GM23338 (cell line): ENCODE data around the gene RNF220. TPM values are rescaled to one million over a fixed set of nuclear protein-coding genes. Genes with fewer than 3 reads are reported as not detected.

Source experiments
- CREB1 ChIP-seq: fragments of 250-450 bp; sonication (Bioruptor Pico); IDR thresholded peaks from 2 replicates; pipeline ENCODE4 v1.5.0; 2020; ENCODE audit warnings: low read depth, mild to moderate bottlenecking, moderate library complexity
- EZH2 ChIP-seq: fragments of 200-600 bp; sonication (generic); IDR thresholded peaks from one replicate; pipeline ENCODE4 v1.8.0; 2017; ENCODE audit warnings: antibody characterized with exemption, mild to moderate bottlenecking, low read depth; ENCODE audit not compliant: unreplicated experiment
- EZH2phosphoT487 ChIP-seq: fragments of 200-600 bp; sonication (generic); IDR thresholded peaks from one replicate; pipeline ENCODE4 v1.8.1; 2018; ENCODE audit warnings: antibody characterized with exemption; ENCODE audit not compliant: unreplicated experiment
- JUNB ChIP-seq: IDR thresholded peaks from one replicate; pipeline ENCODE4 v1.6.1; 2016; ENCODE audit warnings: antibody characterized with exemption; ENCODE audit not compliant: unreplicated experiment
- NANOG ChIP-seq: IDR thresholded peaks from 2 replicates; pipeline ENCODE4 v1.6.1; 2016; ENCODE audit warnings: antibody characterized with exemption, borderline replicate concordance
- POLR2AphosphoS5 ChIP-seq: IDR thresholded peaks from 2 replicates; pipeline ENCODE4 v1.6.1; 2016; ENCODE audit warnings: antibody characterized with exemption, low read depth
- STAT1 ChIP-seq: IDR thresholded peaks from one replicate; pipeline ENCODE4 v1.6.1; 2016; ENCODE audit warnings: antibody characterized with exemption; ENCODE audit not compliant: unreplicated experiment
- ZNF114 ChIP-seq: fragments of 250-450 bp; sonication (Bioruptor Pico); IDR thresholded peaks from 2 replicates; pipeline ENCODE4 v1.5.0; 2020; ENCODE audit warnings: mild to moderate bottlenecking, moderate library complexity
- ZNF331 ChIP-seq: fragments of 250-450 bp; sonication (Bioruptor Pico); IDR thresholded peaks from 2 replicates; pipeline ENCODE4 v1.5.0; 2020; ENCODE audit warnings: low read depth, mild to moderate bottlenecking, moderate library complexity
- polyA plus RNA-seq: library from polyadenylated mRNA; unstranded; fragments of >200 nt; fragmentation: Nextera tagmentation; extraction: Ambion mirVana; gene quantifications from 2 replicates; pipeline ENCODE4 v1.2.1, GENCODE V29; 2016
- total RNA-seq: library from RNA; depleted of rRNA; stranded (reverse); fragments of >200 nt; shearing (Covaris generic); gene quantifications from 2 replicates; pipeline ENCODE4 v1.2.3, GENCODE V29; 2014
- TF ChIP-seq, protein P1 (sequence below): fragments of 250-450 bp; sonication (Bioruptor Pico); IDR thresholded peaks from 2 replicates; pipeline ENCODE4 v1.5.0; 2020; ENCODE audit warnings: mild to moderate bottlenecking, moderate library complexity
- TF ChIP-seq, protein P2 (sequence below): IDR thresholded peaks from 2 replicates; pipeline ENCODE4 v1.6.1; 2016; ENCODE audit warnings: antibody characterized with exemption
- TF ChIP-seq, protein P3 (sequence below), 2 experiments: fragments of 200-600 bp in 1 of 2; sonication (generic) in 1 of 2; conservative IDR thresholded peaks; 2 replicates each; pipeline versions ENCODE4 v1.5.1 to v1.6.1; 2016 to 2017; ENCODE audit warnings: antibody characterized with exemption in 2 of 2, low read depth in 2 of 2, mild to moderate bottlenecking in 2 of 2, moderate library complexity in 1 of 2

Gene RNF220
- total and polyA plus RNA-seq, 2 experiments from 2014 or later: 72.8 to 168 TPM

DNA sequence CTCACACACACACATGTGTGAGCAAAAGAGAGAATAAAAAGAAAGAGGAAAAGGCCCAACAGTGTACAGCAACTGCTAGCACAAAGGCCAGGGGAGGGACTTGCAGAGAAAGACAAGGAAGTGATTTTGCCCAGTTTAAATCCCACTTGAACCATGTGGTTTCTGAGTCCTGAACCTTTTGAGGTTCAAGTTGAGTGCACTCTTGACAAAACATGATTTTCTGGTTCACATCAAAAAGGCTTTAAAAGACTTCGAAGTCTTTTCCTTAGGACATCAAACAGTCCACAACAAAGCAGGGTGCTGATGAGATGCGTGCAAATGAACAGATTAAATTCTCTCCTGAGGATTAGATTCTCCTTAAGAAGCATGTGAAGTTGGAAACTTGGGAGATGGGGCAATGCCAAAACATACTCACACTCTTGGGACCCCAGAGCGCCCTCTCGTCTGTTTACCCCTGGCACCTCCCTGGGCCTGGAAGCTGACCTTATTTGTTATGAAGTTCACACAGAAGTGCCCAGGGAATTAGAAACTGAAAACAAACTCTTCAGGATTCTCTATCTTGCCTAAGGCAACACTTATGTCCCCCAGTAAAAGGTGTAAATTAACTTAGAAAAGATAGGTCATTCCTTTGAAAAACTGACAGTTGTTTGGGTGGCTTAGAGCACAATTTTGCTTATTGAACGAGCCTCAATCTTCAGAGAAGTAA lies 31.5 kb downstream of the RNF220 start (continued):
- TF ChIP-seq, protein P1, sequence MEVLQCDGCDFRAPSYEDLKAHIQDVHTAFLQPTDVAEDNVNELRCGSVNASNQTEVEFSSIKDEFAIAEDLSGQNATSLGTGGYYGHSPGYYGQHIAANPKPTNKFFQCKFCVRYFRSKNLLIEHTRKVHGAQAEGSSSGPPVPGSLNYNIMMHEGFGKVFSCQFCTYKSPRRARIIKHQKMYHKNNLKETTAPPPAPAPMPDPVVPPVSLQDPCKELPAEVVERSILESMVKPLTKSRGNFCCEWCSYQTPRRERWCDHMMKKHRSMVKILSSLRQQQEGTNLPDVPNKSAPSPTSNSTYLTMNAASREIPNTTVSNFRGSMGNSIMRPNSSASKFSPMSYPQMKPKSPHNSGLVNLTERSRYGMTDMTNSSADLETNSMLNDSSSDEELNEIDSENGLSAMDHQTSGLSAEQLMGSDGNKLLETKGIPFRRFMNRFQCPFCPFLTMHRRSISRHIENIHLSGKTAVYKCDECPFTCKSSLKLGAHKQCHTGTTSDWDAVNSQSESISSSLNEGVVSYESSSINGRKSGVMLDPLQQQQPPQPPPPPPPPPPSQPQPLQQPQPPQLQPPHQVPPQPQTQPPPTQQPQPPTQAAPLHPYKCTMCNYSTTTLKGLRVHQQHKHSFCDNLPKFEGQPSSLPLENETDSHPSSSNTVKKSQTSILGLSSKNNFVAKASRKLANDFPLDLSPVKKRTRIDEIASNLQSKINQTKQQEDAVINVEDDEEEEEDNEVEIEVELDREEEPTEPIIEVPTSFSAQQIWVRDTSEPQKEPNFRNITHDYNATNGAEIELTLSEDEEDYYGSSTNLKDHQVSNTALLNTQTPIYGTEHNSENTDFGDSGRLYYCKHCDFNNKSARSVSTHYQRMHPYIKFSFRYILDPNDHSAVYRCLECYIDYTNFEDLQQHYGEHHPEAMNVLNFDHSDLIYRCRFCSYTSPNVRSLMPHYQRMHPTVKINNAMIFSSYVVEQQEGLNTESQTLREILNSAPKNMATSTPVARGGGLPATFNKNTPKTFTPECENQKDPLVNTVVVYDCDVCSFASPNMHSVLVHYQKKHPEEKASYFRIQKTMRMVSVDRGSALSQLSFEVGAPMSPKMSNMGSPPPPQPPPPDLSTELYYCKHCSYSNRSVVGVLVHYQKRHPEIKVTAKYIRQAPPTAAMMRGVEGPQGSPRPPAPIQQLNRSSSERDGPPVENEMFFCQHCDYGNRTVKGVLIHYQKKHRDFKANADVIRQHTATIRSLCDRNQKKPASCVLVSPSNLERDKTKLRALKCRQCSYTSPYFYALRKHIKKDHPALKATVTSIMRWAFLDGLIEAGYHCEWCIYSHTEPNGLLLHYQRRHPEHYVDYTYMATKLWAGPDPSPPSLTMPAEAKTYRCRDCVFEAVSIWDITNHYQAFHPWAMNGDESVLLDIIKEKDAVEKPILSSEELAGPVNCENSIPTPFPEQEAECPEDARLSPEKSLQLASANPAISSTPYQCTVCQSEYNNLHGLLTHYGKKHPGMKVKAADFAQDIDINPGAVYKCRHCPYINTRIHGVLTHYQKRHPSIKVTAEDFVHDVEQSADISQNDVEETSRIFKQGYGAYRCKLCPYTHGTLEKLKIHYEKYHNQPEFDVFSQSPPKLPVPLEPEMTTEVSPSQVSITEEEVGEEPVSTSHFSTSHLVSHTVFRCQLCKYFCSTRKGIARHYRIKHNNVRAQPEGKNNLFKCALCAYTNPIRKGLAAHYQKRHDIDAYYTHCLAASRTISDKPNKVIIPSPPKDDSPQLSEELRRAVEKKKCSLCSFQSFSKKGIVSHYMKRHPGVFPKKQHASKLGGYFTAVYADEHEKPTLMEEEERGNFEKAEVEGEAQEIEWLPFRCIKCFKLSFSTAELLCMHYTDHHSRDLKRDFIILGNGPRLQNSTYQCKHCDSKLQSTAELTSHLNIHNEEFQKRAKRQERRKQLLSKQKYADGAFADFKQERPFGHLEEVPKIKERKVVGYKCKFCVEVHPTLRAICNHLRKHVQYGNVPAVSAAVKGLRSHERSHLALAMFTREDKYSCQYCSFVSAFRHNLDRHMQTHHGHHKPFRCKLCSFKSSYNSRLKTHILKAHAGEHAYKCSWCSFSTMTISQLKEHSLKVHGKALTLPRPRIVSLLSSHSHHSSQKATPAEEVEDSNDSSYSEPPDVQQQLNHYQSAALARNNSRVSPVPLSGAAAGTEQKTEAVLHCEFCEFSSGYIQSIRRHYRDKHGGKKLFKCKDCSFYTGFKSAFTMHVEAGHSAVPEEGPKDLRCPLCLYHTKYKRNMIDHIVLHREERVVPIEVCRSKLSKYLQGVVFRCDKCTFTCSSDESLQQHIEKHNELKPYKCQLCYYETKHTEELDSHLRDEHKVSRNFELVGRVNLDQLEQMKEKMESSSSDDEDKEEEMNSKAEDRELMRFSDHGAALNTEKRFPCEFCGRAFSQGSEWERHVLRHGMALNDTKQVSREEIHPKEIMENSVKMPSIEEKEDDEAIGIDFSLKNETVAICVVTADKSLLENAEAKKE (CRISPR knock-in tag): no peak
- TF ChIP-seq EZH2phosphoT487 (no peak), EZH2 (no peak), CREB1 (no peak), NANOG (no peak), JUNB (no peak), POLR2AphosphoS5 (no peak), ZNF331 (CRISPR knock-in tag) (no peak), ZNF114 (no peak), STAT1 (no peak)
- TF ChIP-seq, protein P2, sequence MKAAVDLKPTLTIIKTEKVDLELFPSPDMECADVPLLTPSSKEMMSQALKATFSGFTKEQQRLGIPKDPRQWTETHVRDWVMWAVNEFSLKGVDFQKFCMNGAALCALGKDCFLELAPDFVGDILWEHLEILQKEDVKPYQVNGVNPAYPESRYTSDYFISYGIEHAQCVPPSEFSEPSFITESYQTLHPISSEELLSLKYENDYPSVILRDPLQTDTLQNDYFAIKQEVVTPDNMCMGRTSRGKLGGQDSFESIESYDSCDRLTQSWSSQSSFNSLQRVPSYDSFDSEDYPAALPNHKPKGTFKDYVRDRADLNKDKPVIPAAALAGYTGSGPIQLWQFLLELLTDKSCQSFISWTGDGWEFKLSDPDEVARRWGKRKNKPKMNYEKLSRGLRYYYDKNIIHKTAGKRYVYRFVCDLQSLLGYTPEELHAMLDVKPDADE: no peak
- TF ChIP-seq, protein P3, sequence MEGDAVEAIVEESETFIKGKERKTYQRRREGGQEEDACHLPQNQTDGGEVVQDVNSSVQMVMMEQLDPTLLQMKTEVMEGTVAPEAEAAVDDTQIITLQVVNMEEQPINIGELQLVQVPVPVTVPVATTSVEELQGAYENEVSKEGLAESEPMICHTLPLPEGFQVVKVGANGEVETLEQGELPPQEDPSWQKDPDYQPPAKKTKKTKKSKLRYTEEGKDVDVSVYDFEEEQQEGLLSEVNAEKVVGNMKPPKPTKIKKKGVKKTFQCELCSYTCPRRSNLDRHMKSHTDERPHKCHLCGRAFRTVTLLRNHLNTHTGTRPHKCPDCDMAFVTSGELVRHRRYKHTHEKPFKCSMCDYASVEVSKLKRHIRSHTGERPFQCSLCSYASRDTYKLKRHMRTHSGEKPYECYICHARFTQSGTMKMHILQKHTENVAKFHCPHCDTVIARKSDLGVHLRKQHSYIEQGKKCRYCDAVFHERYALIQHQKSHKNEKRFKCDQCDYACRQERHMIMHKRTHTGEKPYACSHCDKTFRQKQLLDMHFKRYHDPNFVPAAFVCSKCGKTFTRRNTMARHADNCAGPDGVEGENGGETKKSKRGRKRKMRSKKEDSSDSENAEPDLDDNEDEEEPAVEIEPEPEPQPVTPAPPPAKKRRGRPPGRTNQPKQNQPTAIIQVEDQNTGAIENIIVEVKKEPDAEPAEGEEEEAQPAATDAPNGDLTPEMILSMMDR (conservative IDR thresholded peaks at IDR 0.05; ENCODE audit: low read depth in 2 of 2): no peak
